ENCODE measurements around the gene CETP. TPM values are rescaled to one million over a fixed set of nuclear protein-coding genes. Genes with fewer than 3 reads are reported as not detected.

The CETP gene
- total and polyA plus RNA-seq, 9 of the 15 experiments (the other 6 are each of a cell fraction or from before 2014, with no cell fraction given) = 0.07 to 0.11 TPM; not detected in 7

Other genes starting within 250 kb of the CETP start
- 111 and 129 TPM in 2 replicates for gene NUP93, start 231.8 kb upstream of the CETP start, total RNA-seq (2014; rRNA removed)
- 117 and 122 TPM in 2 replicates for gene NUP93, start 231.8 kb upstream of the CETP start, total RNA-seq (2014; rRNA removed; fragmentation: Illumina TruSeq; extraction: Trizol)
- gene NUP93, start 231.8 kb upstream of the CETP start, total RNA-seq (2015; rRNA removed; fragmentation: Illumina TruSeq; extraction: Trizol) = 136 and 137 TPM in 2 replicates
- 155 and 156 TPM in 2 replicates for gene NUP93, start 231.8 kb upstream of the CETP start, total RNA-seq (2021)
- 92.0 and 105 TPM in 2 replicates for gene NUP93, start 231.8 kb upstream of the CETP start, polyA plus RNA-seq (2011; rRNA removed)
- 114 and 121 TPM in 2 replicates for gene NUP93, start 231.8 kb upstream of the CETP start, polyA plus RNA-seq (2014; fragmentation: Illumina TruSeq; extraction: Trizol)
- 100 to 1,000 TPM; 111 to 162 TPM for gene NUP93, start 231.8 kb upstream of the CETP start, polyA plus RNA-seq (2014; fragmentation: Nextera tagmentation; extraction: Ambion mirVana)
- 88.4 and 101 TPM in 2 replicates for gene NUP93, start 231.8 kb upstream of the CETP start, polyA plus RNA-seq (2014; rRNA removed)
- not detected in 2 replicates for gene SLC12A3, start 96.7 kb upstream of the CETP start, total RNA-seq (2014; rRNA removed)
- not detected in 2 replicates for gene SLC12A3, start 96.7 kb upstream of the CETP start, total RNA-seq (2014; rRNA removed; fragmentation: Illumina TruSeq; extraction: Trizol)
- gene SLC12A3, start 96.7 kb upstream of the CETP start, total RNA-seq (2015; rRNA removed; fragmentation: Illumina TruSeq; extraction: Trizol) = not detected in 2 replicates
- gene SLC12A3, start 96.7 kb upstream of the CETP start, total RNA-seq (2021) = not detected in 2 replicates
- gene SLC12A3, start 96.7 kb upstream of the CETP start, polyA plus RNA-seq (2011; rRNA removed) = not detected in 2 replicates
- gene SLC12A3, start 96.7 kb upstream of the CETP start, polyA plus RNA-seq (2014; fragmentation: Illumina TruSeq; extraction: Trizol) = not detected in 2 replicates
- not detected for gene SLC12A3, start 96.7 kb upstream of the CETP start, polyA plus RNA-seq (2014; fragmentation: Nextera tagmentation; extraction: Ambion mirVana)
- not detected in 2 replicates for gene SLC12A3, start 96.7 kb upstream of the CETP start, polyA plus RNA-seq (2014; rRNA removed)
- 25.8 and 26.8 TPM in 2 replicates for gene HERPUD1, start 29.8 kb upstream of the CETP start, total RNA-seq (2014; rRNA removed)
- 49.3 and 65.4 TPM in 2 replicates for gene HERPUD1, start 29.8 kb upstream of the CETP start, total RNA-seq (2014; rRNA removed; fragmentation: Illumina TruSeq; extraction: Trizol)
- gene HERPUD1, start 29.8 kb upstream of the CETP start, total RNA-seq (2015; rRNA removed; fragmentation: Illumina TruSeq; extraction: Trizol) = 18.1 and 19.2 TPM in 2 replicates
- gene HERPUD1, start 29.8 kb upstream of the CETP start, total RNA-seq (2021) = 54.4 and 60.7 TPM in 2 replicates
- 50.0 and 90.9 TPM in 2 replicates for gene HERPUD1, start 29.8 kb upstream of the CETP start, polyA plus RNA-seq (2011; rRNA removed)
- 57.8 and 60.7 TPM in 2 replicates for gene HERPUD1, start 29.8 kb upstream of the CETP start, polyA plus RNA-seq (2014; fragmentation: Illumina TruSeq; extraction: Trizol)
- gene HERPUD1, start 29.8 kb upstream of the CETP start, polyA plus RNA-seq (2014; fragmentation: Nextera tagmentation; extraction: Ambion mirVana) = 10 to 100 TPM; 14.2 to 17.8 TPM
- 32.0 and 37.4 TPM in 2 replicates for gene HERPUD1, start 29.8 kb upstream of the CETP start, polyA plus RNA-seq (2014; rRNA removed)
- gene NLRC5, start 27.6 kb downstream of the CETP start, total RNA-seq (2014; rRNA removed) = 0.59 TPM in 1 of 2 replicates, not detected in the other
- 0.06 TPM in 1 of 2 replicates, not detected in the other for gene NLRC5, start 27.6 kb downstream of the CETP start, total RNA-seq (2014; rRNA removed; fragmentation: Illumina TruSeq; extraction: Trizol)
- gene NLRC5, start 27.6 kb downstream of the CETP start, total RNA-seq (2015; rRNA removed; fragmentation: Illumina TruSeq; extraction: Trizol) = not detected in 2 replicates
- 0.71 and 0.89 TPM in 2 replicates for gene NLRC5, start 27.6 kb downstream of the CETP start, total RNA-seq (2021)
- 0.26 TPM in 1 of 2 replicates, not detected in the other for gene NLRC5, start 27.6 kb downstream of the CETP start, polyA plus RNA-seq (2011; rRNA removed)
- not detected in 2 replicates for gene NLRC5, start 27.6 kb downstream of the CETP start, polyA plus RNA-seq (2014; fragmentation: Illumina TruSeq; extraction: Trizol)
- gene NLRC5, start 27.6 kb downstream of the CETP start, polyA plus RNA-seq (2014; fragmentation: Nextera tagmentation; extraction: Ambion mirVana) = not detected
- not detected in 2 replicates for gene NLRC5, start 27.6 kb downstream of the CETP start, polyA plus RNA-seq (2014; rRNA removed)
- gene CPNE2, start 130.6 kb downstream of the CETP start, total RNA-seq (2014; rRNA removed) = 7.0 and 7.3 TPM in 2 replicates
- gene CPNE2, start 130.6 kb downstream of the CETP start, total RNA-seq (2014; rRNA removed; fragmentation: Illumina TruSeq; extraction: Trizol) = 4.2 and 5.0 TPM in 2 replicates
- 7.7 and 8.6 TPM in 2 replicates for gene CPNE2, start 130.6 kb downstream of the CETP start, total RNA-seq (2015; rRNA removed; fragmentation: Illumina TruSeq; extraction: Trizol)
- 9.5 and 10.6 TPM in 2 replicates for gene CPNE2, start 130.6 kb downstream of the CETP start, total RNA-seq (2021)
- gene CPNE2, start 130.6 kb downstream of the CETP start, polyA plus RNA-seq (2011; rRNA removed) = 13.9 and 26.9 TPM in 2 replicates
- gene CPNE2, start 130.6 kb downstream of the CETP start, polyA plus RNA-seq (2014; fragmentation: Illumina TruSeq; extraction: Trizol) = 11.8 and 14.1 TPM in 2 replicates
- gene CPNE2, start 130.6 kb downstream of the CETP start, polyA plus RNA-seq (2014; fragmentation: Nextera tagmentation; extraction: Ambion mirVana) = 1 to 10 TPM; 3.0 to 3.8 TPM
- 11.7 and 14.0 TPM in 2 replicates for gene CPNE2, start 130.6 kb downstream of the CETP start, polyA plus RNA-seq (2014; rRNA removed)
- gene PSME3IP1, start 224.1 kb downstream of the CETP start, total RNA-seq (2014; rRNA removed) = 76.9 and 85.5 TPM in 2 replicates
- gene PSME3IP1, start 224.1 kb downstream of the CETP start, total RNA-seq (2014; rRNA removed; fragmentation: Illumina TruSeq; extraction: Trizol) = 143 and 167 TPM in 2 replicates
- 147 and 158 TPM in 2 replicates for gene PSME3IP1, start 224.1 kb downstream of the CETP start, total RNA-seq (2015; rRNA removed; fragmentation: Illumina TruSeq; extraction: Trizol)
- 104 and 106 TPM in 2 replicates for gene PSME3IP1, start 224.1 kb downstream of the CETP start, total RNA-seq (2021)
- gene PSME3IP1, start 224.1 kb downstream of the CETP start, polyA plus RNA-seq (2011; rRNA removed) = 115 and 144 TPM in 2 replicates
- gene PSME3IP1, start 224.1 kb downstream of the CETP start, polyA plus RNA-seq (2014; fragmentation: Illumina TruSeq; extraction: Trizol) = 155 and 187 TPM in 2 replicates
- 100 to 1,000 TPM in 1 of 2 experiments, 10 to 100 TPM in 1; 63.8 to 142 TPM for gene PSME3IP1, start 224.1 kb downstream of the CETP start, polyA plus RNA-seq (2014; fragmentation: Nextera tagmentation; extraction: Ambion mirVana)
- 146 and 152 TPM in 2 replicates for gene PSME3IP1, start 224.1 kb downstream of the CETP start, polyA plus RNA-seq (2014; rRNA removed)
- gene RSPRY1, start 224.4 kb downstream of the CETP start, total RNA-seq (2014; rRNA removed) = 14.5 and 20.0 TPM in 2 replicates
- 25.5 and 26.3 TPM in 2 replicates for gene RSPRY1, start 224.4 kb downstream of the CETP start, total RNA-seq (2014; rRNA removed; fragmentation: Illumina TruSeq; extraction: Trizol)
- 25.2 and 27.8 TPM in 2 replicates for gene RSPRY1, start 224.4 kb downstream of the CETP start, total RNA-seq (2015; rRNA removed; fragmentation: Illumina TruSeq; extraction: Trizol)
- 20.8 and 22.7 TPM in 2 replicates for gene RSPRY1, start 224.4 kb downstream of the CETP start, total RNA-seq (2021)
- 25.4 and 28.0 TPM in 2 replicates for gene RSPRY1, start 224.4 kb downstream of the CETP start, polyA plus RNA-seq (2011; rRNA removed)
- gene RSPRY1, start 224.4 kb downstream of the CETP start, polyA plus RNA-seq (2014; fragmentation: Illumina TruSeq; extraction: Trizol) = 17.6 and 23.1 TPM in 2 replicates
- 10 to 100 TPM; 10.2 to 13.4 TPM for gene RSPRY1, start 224.4 kb downstream of the CETP start, polyA plus RNA-seq (2014; fragmentation: Nextera tagmentation; extraction: Ambion mirVana)
- gene RSPRY1, start 224.4 kb downstream of the CETP start, polyA plus RNA-seq (2014; rRNA removed) = 15.0 and 17.5 TPM in 2 replicates

Data from K562 (cell line).